Activated CD4-positive, alpha-beta T cell treated with anti-CD3 and anti-CD28 coated beads, Interleukin-2, amount 10 ng/mL, durations not matched to agents 7 days and 5 days (primary cell): Measurements from ENCODE around the gene GABPB2. TPM values are rescaled to one million over a fixed set of nuclear protein-coding genes. Genes with fewer than 3 reads are reported as not detected.

Experiments used
- CTCF ChIA-PET: fragments of 350-600 bp; sonication (Branson Sonifier 250); formaldehyde crosslinking; loops from one replicate; lab custom pipeline; 2021; ENCODE audit warnings: antibody characterized with exemption; lab: Charles Lee
- POLR2A ChIA-PET: fragments of 350-600 bp; sonication (Branson Sonifier 250); formaldehyde crosslinking; loops from one replicate; lab custom pipeline; 2021; ENCODE audit warnings: antibody characterized with exemption; lab: Charles Lee
- DNase-seq: peaks from one replicate; pipeline ENCODE4 v3.0.0-alpha.2; 2020
- H3K27ac Mint-ChIP-seq: one replicate; pipeline ENCODE4 v1.8.0; 2021; ENCODE audit warnings: mild to moderate bottlenecking, moderate library complexity, mixed read lengths
- H3K27me3 Mint-ChIP-seq: one replicate; pipeline ENCODE4 v1.8.0; 2021; ENCODE audit warnings: mixed read lengths
- H3K36me3 Mint-ChIP-seq: one replicate; pipeline ENCODE4 v1.8.0; 2021; ENCODE audit warnings: low read depth, mixed read lengths
- H3K4me1 Mint-ChIP-seq: one replicate; pipeline ENCODE4 v1.8.0; 2021; ENCODE audit warnings: mixed read lengths
- H3K4me3 Mint-ChIP-seq: one replicate; pipeline ENCODE4 v1.8.0; 2021; ENCODE audit warnings: mild to moderate bottlenecking, moderate library complexity, mixed read lengths
- H3K9me3 Mint-ChIP-seq: one replicate; pipeline ENCODE4 v1.8.0; 2021; ENCODE audit warnings: mixed read lengths
- total RNA-seq, 2 experiments: library from RNA; stranded (reverse); gene quantifications; one replicate each; pipeline ENCODE4 v1.2.3, GENCODE V29; 2021

The GABPB2 gene
- total RNA-seq, 2 experiments from 2014 or later, result 28.1 to 30.9 TPM

GRCh38 chr1:151048645-151049032, 21.9 kb upstream of the GABPB2 start:
- CTCF ChIA-PET, result interaction anchor here (1.3 to 2.2 kb wide), 6 partner anchors 9 to 39 kb away, joined by 3 to 13 read pairs (median 3); partner anchors contain the start of genes GABPB2 and MLLT11
- no peaks in the 10 kb centered on the region for H3K27me3 Mint-ChIP-seq
- H3K9me3 Mint-ChIP-seq, result no peaks in the 10 kb centered on the region
- peak overlapping the region; percentile 80 for H3K4me3 Mint-ChIP-seq
- POLR2A ChIA-PET, result interaction anchor here (0.6 kb wide), 1 partner anchor 123 kb away, joined by 4 read pairs; no protein-coding TSS in a partner anchor
- H3K4me1 Mint-ChIP-seq, result peaks cover 53% of the 10 kb centered on the region
- no peak for DNase-seq
- peak overlapping the region; percentile 84 for H3K27ac Mint-ChIP-seq
- peaks cover 29% of the 10 kb centered on the region for H3K36me3 Mint-ChIP-seq

DNA sequence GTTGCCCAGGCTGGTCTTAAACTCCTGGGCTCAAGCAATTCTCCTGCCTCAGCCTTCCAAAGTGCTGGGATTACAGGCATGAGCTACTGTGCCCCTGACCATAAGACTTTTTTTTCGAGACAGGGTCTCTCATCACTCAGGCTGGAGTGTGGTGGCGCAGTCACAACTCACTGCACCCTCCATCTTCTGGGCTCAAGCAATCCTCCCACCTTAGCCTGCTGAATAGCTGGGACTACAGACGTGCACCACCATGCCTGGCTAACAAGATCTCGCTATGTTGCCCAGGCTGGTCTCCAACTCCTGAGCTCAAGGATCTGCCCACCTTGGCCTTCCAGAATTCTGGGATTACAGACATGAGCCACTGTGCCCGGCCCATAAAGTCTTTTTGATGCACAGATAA, 21.1 kb upstream of the GABPB2 start:
- Mint-ChIP-seq H3K4me3 (no peak overlapping the region), H3K9me3 (no peaks in the 10 kb centered on the region), H3K4me1 (peaks cover 58% of the 10 kb centered on the region), H3K27ac (peak overlapping the region; percentile 71), H3K36me3 (peaks cover 34% of the 10 kb centered on the region), H3K27me3 (no peaks in the 10 kb centered on the region)
- POLR2A ChIA-PET, result interaction anchor here (0.7 kb wide), 1 partner anchor 262 kb away, joined by 12 read pairs; no protein-coding TSS in a partner anchor
- CTCF ChIA-PET, result interaction anchor here (0.7 to 2.6 kb wide), 5 partner anchors 8 to 25 kb away, joined by 4 to 13 read pairs (median 6); partner anchors contain the start of genes CDC42SE1 and MLLT11
- no peak for DNase-seq

DNA sequence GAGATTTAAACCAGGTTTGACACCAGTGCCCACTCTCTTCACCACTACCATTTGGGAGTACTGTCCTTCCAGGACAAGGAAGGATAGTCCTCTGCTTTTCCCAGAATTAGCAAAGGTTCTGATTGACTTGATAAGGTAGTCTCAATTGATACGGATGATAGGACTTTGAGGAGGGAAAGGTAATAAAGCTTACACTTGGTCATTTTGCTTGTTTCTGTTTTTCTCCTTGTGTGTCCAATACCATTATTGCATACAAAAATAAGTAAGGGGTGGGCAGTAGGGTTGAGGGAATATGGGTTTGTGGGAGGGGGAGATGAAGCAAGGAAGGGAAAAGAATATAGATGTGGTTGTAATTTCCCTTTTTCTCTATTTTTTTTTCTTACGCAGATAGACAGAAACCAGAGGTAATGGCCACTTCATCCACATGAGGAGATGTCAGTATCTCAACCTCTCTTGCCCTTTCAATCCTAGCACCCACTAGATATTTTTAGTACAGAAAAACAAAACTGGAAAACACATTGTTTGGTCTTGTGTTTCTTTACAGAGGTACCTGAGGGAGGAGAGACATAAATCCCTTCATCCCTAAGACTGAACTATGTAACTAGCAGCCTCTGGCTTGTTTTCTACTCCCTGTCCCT, 20.4 kb upstream of the GABPB2 start:
- H3K9me3 Mint-ChIP-seq, result no peaks in the 10 kb centered on the region
- no peak overlapping the region for H3K27ac Mint-ChIP-seq
- peaks cover 42% of the 10 kb centered on the region for H3K36me3 Mint-ChIP-seq
- no peak for DNase-seq
- ChIA-PET CTCF (interaction anchor here (1.1 to 2.6 kb wide), 5 partner anchors 7 to 24 kb away, joined by 4 to 13 read pairs (median 6); partner anchors contain the start of genes CDC42SE1, GABPB2 and MLLT11), POLR2A (interaction anchor here (0.7 kb wide), 1 partner anchor 262 kb away, joined by 12 read pairs; no protein-coding TSS in a partner anchor)
- peaks cover 66% of the 10 kb centered on the region for H3K4me1 Mint-ChIP-seq
- no peak overlapping the region for H3K4me3 Mint-ChIP-seq
- H3K27me3 Mint-ChIP-seq, result no peaks in the 10 kb centered on the region

DNA sequence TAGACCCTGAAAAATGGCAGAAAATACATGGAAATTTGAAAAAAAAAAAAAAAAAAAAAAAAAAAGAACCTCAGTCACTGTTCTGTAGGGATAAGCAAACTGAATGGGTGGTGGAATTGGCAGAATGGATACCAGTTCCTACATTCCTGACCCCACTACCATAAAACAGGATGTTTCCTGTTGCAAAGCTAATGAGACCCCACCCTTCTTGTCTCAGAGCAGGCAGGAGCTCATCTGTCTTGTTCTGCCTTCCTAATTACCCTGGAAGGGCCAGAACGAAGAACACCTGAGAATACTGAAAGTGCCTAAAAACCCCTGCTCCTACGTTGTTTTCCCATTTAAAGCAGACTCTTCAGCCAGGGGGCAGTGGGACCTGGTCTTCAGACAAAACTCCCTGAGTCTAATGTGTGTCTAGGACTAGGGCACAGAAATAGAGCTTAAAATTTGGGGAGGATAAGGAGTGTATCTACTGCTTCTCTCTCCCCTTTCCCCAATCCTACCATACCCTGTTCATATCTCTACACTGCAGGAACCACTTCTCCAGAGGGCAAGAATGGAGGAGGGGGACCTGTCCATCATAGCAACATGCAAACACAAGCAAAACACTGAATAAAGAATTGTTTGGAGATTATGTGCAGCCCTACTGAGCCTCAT, 19.1 kb upstream of the GABPB2 start:
- no peak for DNase-seq
- Mint-ChIP-seq H3K36me3 (peaks cover 55% of the 10 kb centered on the region), H3K4me1 (peaks cover 75% of the 10 kb centered on the region), H3K27ac (no peak overlapping the region), H3K9me3 (no peaks in the 10 kb centered on the region), H3K27me3 (no peaks in the 10 kb centered on the region), H3K4me3 (no peak overlapping the region)
- CTCF ChIA-PET, result interaction anchor here (1.0 to 2.6 kb wide), 5 partner anchors 9 to 69 kb away, joined by 4 to 13 read pairs (median 5); partner anchors contain the start of genes ANXA9, CDC42SE1, GABPB2 and MLLT11
- POLR2A ChIA-PET, result no interaction called here

DNA sequence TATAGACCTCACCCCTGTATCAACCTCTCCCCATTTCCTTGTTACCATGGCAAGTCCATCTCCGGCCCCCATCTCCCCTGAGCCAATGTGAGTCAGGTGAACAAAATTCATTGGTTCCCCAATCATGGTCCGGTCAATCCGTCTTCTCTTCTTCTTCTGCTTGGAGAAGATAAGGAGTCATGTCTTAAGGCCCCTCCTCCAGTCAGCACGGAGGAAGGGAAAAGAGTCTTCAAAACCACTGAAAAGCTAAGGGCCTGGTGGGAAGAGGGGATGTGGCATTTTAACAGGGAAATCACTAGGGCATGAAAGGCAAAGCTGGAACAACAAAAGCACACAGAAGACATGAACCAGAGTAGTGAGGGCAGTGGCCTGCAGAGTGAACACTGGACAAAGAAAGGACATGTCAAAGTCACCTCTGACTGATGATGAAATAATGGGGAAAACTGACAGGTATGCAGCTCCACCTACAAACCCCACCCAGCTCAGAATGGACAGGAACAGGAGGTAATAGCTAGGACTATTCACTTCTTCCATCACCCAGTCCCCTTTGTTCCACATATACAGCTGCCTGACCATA, 15.5 kb upstream of the GABPB2 start:
- Mint-ChIP-seq H3K27ac (peak overlapping the region; percentile 96), H3K27me3 (no peaks in the 10 kb centered on the region), H3K4me3 (peak overlapping the region; percentile 99), H3K36me3 (peaks cover 78% of the 10 kb centered on the region), H3K9me3 (no peaks in the 10 kb centered on the region), H3K4me1 (peaks cover 58% of the 10 kb centered on the region)
- no peak for DNase-seq
- ChIA-PET POLR2A (no interaction called here), CTCF (interaction anchor here (1.0 to 1.5 kb wide), 4 partner anchors 12 to 30 kb away, joined by 3 to 8 read pairs (median 5); partner anchors contain the start of gene GABPB2)

GRCh38 chr1:151055581-151055980, 15.0 kb upstream of the GABPB2 start:
- Mint-ChIP-seq H3K27ac (peak overlapping the region; percentile 96), H3K36me3 (peaks cover 77% of the 10 kb centered on the region), H3K9me3 (no peaks in the 10 kb centered on the region), H3K4me1 (peaks cover 63% of the 10 kb centered on the region), H3K4me3 (peak overlapping the region; percentile 99), H3K27me3 (no peaks in the 10 kb centered on the region)
- DNase-seq, result no peak
- ChIA-PET CTCF (interaction anchor here (0.6 to 1.5 kb wide), 5 partner anchors 12 to 284 kb away, joined by 3 to 8 read pairs (median 5); partner anchors contain the start of gene GABPB2), POLR2A (no interaction called here)

DNA sequence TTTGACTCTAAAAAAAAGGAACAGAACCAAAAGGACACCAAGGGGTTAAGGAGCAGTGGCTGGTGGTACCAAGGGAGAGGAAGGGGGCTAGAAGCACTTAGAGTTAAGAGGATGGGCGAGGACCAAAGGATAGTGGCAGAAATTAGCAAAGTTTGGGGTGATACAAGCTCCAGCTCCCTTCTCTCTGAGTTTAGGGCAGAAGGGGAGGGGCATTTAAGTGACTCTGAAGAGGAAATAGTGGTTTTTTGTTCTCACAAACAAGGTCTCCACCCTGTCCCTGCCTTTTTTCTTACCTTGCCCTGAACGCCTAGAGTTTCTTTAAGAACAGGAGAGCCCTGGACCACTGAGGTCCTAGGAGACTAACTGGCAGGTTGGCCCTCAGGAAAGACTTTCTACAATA, 14.4 kb upstream of the GABPB2 start:
- ChIA-PET CTCF (interaction anchor here (0.6 to 2.4 kb wide), 5 partner anchors 7 to 283 kb away, joined by 3 to 14 read pairs (median 8); partner anchors contain the start of gene GABPB2), POLR2A (no interaction called here)
- Mint-ChIP-seq H3K27me3 (no peaks in the 10 kb centered on the region), H3K4me1 (peaks cover 65% of the 10 kb centered on the region), H3K27ac (peak overlapping the region; percentile 96), H3K9me3 (no peaks in the 10 kb centered on the region), H3K36me3 (peaks cover 74% of the 10 kb centered on the region), H3K4me3 (peak overlapping the region; percentile 99)
- peak; percentile 66 for DNase-seq

DNA sequence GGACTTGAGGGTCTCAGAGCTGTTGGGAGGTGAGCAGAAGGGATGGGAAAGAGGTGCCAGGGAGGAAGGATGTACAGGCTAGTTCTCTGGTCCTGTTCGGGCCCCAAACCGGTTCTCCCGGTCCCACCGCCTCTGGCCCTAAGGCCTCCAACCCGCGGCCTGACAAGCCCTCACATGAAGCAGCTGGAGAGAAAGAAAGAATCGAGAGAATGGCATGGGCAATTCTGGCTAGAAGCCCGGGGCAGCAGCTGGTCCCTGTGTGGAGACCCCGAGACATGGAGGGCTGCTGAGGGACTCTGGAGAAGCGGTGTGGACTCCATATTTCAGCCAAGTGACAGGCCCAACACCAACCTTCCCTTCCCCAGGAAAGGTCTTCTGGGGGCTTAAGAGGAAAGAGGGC, 11.9 kb upstream of the GABPB2 start:
- peaks cover 59% of the 10 kb centered on the region for H3K4me1 Mint-ChIP-seq
- no peaks in the 10 kb centered on the region for H3K9me3 Mint-ChIP-seq
- ChIA-PET CTCF (interaction anchor here (0.6 to 2.7 kb wide), 16 partner anchors 9 to 497 kb away, joined by 3 to 13 read pairs (median 3); partner anchors contain the start of genes C1orf56, GABPB2, MINDY1 and TNFAIP8L2), POLR2A (no interaction called here)
- peak; percentile 19 for DNase-seq
- peak overlapping the region; percentile 96 for H3K27ac Mint-ChIP-seq
- H3K36me3 Mint-ChIP-seq, result peaks cover 51% of the 10 kb centered on the region
- no peaks in the 10 kb centered on the region for H3K27me3 Mint-ChIP-seq
- H3K4me3 Mint-ChIP-seq, result peak overlapping the region; percentile 99

DNA sequence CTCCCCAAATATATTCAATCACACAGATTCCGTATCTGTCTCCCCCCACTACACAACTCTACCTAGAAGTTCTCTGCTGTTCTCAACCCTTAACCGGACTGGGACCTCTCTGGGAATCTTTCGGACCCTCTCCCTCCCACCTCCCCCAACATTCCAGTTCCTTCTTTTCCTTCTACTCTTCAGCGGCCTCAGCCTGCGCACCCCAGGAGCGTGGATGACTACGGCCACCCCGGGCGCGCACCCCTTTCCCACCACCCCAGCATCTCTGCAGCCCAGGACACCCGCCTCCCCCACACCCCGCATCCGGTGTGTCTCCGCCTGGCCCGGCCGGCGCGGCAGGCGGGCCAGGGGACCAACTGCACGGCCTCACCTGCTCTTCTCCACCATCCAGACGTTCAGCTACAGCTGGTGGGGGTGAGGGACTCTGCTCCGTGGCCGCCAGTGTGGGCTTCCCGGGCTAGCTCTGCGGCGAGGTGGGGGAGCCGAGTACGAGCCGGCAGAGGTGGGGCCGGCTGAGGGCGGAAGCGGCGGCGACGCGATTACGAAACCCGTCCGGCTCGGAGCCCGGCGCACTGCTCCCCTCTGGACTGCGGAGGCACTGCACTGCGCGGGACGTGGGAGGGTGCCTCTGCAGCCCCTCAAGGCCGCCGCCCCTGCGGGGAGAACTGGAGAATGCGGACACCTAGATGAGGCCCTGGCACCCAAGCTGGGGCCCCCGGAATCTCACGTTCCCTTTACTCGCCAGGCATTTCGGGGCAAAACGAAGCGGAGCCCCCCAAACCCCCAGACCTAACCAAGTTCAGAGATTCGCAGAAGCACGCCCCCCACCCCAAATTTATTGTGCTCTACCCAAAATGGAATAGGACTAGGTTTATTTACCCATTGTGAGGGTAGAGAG, 11.2 kb upstream of the GABPB2 start, which contains the start of gene CDC42SE1:
CDC42SE1 (minus strand) TSS at position 514 of the 898 bp plus-strand sequence. CDS start 3,892 bp downstream, outside the sequence.
- H3K4me3 Mint-ChIP-seq, result peak within 1 kb of the TSS; percentile 99
- H3K27ac Mint-ChIP-seq, result peak within 1 kb of the TSS; percentile 96
- H3K36me3 Mint-ChIP-seq, result peaks cover 47% of the 10 kb centered on the region
- ChIA-PET CTCF (interaction anchor here (0.6 to 2.7 kb wide), 14 partner anchors 9 to 497 kb away, joined by 3 to 13 read pairs (median 4); partner anchors contain the start of genes C1orf56, GABPB2, MINDY1 and TNFAIP8L2), POLR2A (no interaction called here)
- peaks cover 56% of the 10 kb centered on the region for H3K4me1 Mint-ChIP-seq
- peak; percentile 85 for DNase-seq
- no peaks in the 10 kb centered on the region for H3K27me3 Mint-ChIP-seq
- no peaks in the 10 kb centered on the region for H3K9me3 Mint-ChIP-seq

GRCh38 chr1:151060007-151060656, 10.4 kb upstream of the GABPB2 start, which contains the start of gene MLLT11:
TSS of gene MLLT11 (plus strand) at chr1:151060397. CDS start at chr1:151067225, 6,828 bp downstream.
- DNase-seq, result no peak
- Mint-ChIP-seq H3K9me3 (no peaks in the 10 kb centered on the region), H3K27ac (peak within 1 kb of the TSS; percentile 96), H3K4me1 (peaks cover 51% of the 10 kb centered on the region), H3K36me3 (peaks cover 39% of the 10 kb centered on the region), H3K4me3 (peak within 1 kb of the TSS; percentile 99), H3K27me3 (no peaks in the 10 kb centered on the region)
- ChIA-PET POLR2A (no interaction called here), CTCF (interaction anchor here (0.6 to 2.9 kb wide), 10 partner anchors 10 to 54 kb away, joined by 3 to 15 read pairs (median 3); partner anchors contain the start of genes C1orf56, GABPB2 and MINDY1)
